Activated B cell treated with CpG ODN at 0.5 μM for 24 hours (primary cell): Measurements from ENCODE around the gene POLE3. TPM values are rescaled to one million over a fixed set of nuclear protein-coding genes. Genes with fewer than 3 reads are reported as not detected.

Experiments
- ATAC-seq: fragments of 200-7000 bp; cut with Tn5 transposase; one replicate; pipeline ENCODE4 v1.10.0; 2021; ENCODE audit warnings: low read depth, mild to moderate bottlenecking, moderate library complexity
- CTCF ChIA-PET: fragments of 350-600 bp; sonication (Branson Sonifier 250); formaldehyde crosslinking; loops from one replicate; lab custom pipeline; 2021; ENCODE audit warnings: antibody characterized with exemption; lab: Charles Lee
- POLR2A ChIA-PET: fragments of 350-600 bp; sonication (Branson Sonifier 250); formaldehyde crosslinking; loops from one replicate; lab custom pipeline; 2021; ENCODE audit warnings: antibody characterized with exemption; lab: Charles Lee
- DNase-seq: peaks from one replicate; pipeline ENCODE4 v3.0.0; 2022
- H3K27ac Mint-ChIP-seq: one replicate; pipeline ENCODE4 v1.8.0; 2020; ENCODE audit warnings: mixed read lengths
- H3K27me3 Mint-ChIP-seq: one replicate; pipeline ENCODE4 v1.8.0; 2021; ENCODE audit warnings: mixed read lengths
- H3K36me3 Mint-ChIP-seq: one replicate; pipeline ENCODE4 v1.8.0; 2021; ENCODE audit warnings: low read depth, mixed read lengths
- H3K4me1 Mint-ChIP-seq: one replicate; pipeline ENCODE4 v1.8.0; 2021; ENCODE audit warnings: mixed read lengths
- H3K4me3 Mint-ChIP-seq: one replicate; pipeline ENCODE4 v1.8.0; 2020; ENCODE audit warnings: mild to moderate bottlenecking, mixed read lengths
- H3K9me3 Mint-ChIP-seq: one replicate; pipeline ENCODE4 v1.8.0; 2020; ENCODE audit warnings: mixed read lengths
- intact Hi-C: fragments of 100-400 bp; cut with micrococcal nuclease; formaldehyde crosslinking; loops from one replicate; pipeline ENCODE4 v1.15.1; 2024
- total RNA-seq: library from RNA; stranded (reverse); gene quantifications from 2 replicates; pipeline ENCODE4 v1.2.3, GENCODE V29; 2022
- TF ChIP-seq, protein P1 (sequence below): fragments of 200-600 bp; IDR thresholded peaks from one replicate; pipeline ENCODE4 v1.8.0; 2022; ENCODE audit warnings: antibody characterized with exemption, mild to moderate bottlenecking

The POLE3 gene
- total RNA-seq, 1 donor from 2014 or later, result 48.0 TPM

DNA sequence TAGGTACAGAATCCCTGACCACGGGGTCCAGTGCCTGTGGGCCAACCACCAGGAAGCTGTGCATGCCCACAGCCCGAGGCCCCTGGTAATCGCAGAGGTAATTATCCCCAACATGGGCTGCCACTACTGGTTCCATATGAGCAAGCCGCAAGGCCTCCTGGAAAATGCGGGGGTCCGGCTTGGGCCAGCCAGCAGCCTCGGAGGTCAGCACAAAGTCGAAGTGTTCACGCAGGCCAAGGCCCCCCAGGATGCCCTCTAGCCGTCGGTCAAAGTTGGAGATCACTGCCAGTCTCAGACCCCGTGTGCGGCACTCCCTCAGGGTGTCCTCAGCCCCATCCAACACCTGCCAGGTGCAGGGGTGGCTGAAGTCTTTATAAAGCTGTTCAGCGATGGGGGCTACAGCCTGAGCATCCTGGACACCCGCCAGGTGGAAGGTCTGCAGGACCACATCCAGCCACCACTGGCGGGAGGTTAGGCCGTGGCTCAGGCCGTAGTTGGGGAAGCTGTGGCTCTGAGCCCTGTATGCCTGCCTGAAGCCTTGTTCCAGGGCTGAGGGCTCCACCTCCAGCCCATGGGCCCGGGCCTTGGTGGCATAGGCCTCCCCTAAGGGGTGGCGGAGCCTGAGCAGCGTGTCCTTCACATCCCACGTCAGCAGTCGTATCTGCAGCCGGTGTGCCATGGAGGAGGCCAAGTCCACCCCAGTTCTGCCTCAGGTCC is 36.6 kb downstream of the POLE3 start:
- no peak overlapping the region for H3K27ac Mint-ChIP-seq
- no peak for ATAC-seq
- H3K36me3 Mint-ChIP-seq, result peaks cover 28% of the 10 kb centered on the region
- H3K27me3 Mint-ChIP-seq, result no peaks in the 10 kb centered on the region
- ChIA-PET POLR2A (interaction anchor here (1.2 kb wide), 1 partner anchor 37 kb away, joined by 3 read pairs; the partner anchor contains the start of genes C9orf43 and POLE3), CTCF (no interaction called here)
- intact Hi-C loops, result no loop called here
- H3K4me3 Mint-ChIP-seq, result no peak overlapping the region
- H3K4me1 Mint-ChIP-seq, result peaks cover 18% of the 10 kb centered on the region
- no peak for DNase-seq
- H3K9me3 Mint-ChIP-seq, result no peaks in the 10 kb centered on the region
- TF ChIP-seq, protein P1, sequence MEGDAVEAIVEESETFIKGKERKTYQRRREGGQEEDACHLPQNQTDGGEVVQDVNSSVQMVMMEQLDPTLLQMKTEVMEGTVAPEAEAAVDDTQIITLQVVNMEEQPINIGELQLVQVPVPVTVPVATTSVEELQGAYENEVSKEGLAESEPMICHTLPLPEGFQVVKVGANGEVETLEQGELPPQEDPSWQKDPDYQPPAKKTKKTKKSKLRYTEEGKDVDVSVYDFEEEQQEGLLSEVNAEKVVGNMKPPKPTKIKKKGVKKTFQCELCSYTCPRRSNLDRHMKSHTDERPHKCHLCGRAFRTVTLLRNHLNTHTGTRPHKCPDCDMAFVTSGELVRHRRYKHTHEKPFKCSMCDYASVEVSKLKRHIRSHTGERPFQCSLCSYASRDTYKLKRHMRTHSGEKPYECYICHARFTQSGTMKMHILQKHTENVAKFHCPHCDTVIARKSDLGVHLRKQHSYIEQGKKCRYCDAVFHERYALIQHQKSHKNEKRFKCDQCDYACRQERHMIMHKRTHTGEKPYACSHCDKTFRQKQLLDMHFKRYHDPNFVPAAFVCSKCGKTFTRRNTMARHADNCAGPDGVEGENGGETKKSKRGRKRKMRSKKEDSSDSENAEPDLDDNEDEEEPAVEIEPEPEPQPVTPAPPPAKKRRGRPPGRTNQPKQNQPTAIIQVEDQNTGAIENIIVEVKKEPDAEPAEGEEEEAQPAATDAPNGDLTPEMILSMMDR, result no peak

DNA sequence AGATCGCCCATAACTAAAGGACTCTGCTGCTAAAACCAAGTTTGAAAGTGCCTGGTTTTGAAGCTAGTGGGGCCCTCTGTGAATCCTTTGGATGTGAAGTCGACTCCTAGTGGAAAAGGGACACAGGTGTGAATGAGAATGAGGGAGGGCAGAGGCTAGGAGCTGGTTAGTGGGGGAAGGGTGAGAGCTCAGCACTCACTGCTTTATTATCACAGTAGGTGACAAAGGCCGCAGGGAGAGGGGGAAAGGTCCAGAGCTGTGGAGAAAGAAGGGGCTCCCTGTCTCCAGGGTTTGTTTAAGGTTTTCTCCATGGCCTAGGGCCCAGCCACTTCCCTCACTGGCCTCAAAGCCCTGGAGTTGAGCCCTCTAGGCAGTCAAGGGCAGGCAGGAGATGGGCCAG is 37.2 kb downstream of the POLE3 start:
- Mint-ChIP-seq H3K36me3 (peaks cover 28% of the 10 kb centered on the region), H3K4me3 (no peak overlapping the region), H3K4me1 (peaks cover 18% of the 10 kb centered on the region), H3K27me3 (no peaks in the 10 kb centered on the region), H3K9me3 (no peaks in the 10 kb centered on the region), H3K27ac (no peak overlapping the region)
- intact Hi-C loops, result no loop called here
- ChIA-PET POLR2A (no interaction called here), CTCF (no interaction called here)
- ATAC-seq (no peak), DNase-seq (no peak)
- TF ChIP-seq, protein P1, result no peak

DNA sequence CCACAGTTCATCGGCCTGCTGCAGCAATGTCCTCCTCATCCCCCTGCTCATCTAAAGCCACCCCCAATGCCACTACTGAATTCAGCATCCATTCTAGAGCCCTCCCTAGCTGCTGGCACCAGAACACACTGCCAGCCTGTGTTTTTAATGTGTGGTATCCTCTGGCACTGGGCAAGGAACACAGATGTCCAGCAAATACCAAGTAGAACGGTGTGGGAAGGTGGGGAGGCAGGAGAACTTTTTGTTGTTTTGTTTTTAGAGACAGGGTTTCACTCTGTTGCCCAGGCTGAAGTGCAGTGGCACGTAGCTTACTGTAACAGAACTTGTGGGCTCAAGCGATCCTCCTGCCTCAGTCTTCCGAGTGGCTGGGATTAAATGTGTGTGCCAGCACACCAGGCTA is 38.4 kb downstream of the POLE3 start:
- H3K9me3 Mint-ChIP-seq, result no peaks in the 10 kb centered on the region
- H3K27ac Mint-ChIP-seq, result no peak overlapping the region
- CTCF ChIA-PET, result no interaction called here
- H3K27me3 Mint-ChIP-seq, result no peaks in the 10 kb centered on the region
- DNase-seq (no peak), ATAC-seq (no peak)
- TF ChIP-seq, protein P1, result no peak
- no peak overlapping the region for H3K4me3 Mint-ChIP-seq
- peaks cover 28% of the 10 kb centered on the region for H3K36me3 Mint-ChIP-seq
- peaks cover 18% of the 10 kb centered on the region for H3K4me1 Mint-ChIP-seq
- intact Hi-C loops, result no loop called here
- POLR2A ChIA-PET, result interaction anchor here (1.1 kb wide), 1 partner anchor 8 kb away, joined by 3 read pairs; no protein-coding TSS in a partner anchor

DNA sequence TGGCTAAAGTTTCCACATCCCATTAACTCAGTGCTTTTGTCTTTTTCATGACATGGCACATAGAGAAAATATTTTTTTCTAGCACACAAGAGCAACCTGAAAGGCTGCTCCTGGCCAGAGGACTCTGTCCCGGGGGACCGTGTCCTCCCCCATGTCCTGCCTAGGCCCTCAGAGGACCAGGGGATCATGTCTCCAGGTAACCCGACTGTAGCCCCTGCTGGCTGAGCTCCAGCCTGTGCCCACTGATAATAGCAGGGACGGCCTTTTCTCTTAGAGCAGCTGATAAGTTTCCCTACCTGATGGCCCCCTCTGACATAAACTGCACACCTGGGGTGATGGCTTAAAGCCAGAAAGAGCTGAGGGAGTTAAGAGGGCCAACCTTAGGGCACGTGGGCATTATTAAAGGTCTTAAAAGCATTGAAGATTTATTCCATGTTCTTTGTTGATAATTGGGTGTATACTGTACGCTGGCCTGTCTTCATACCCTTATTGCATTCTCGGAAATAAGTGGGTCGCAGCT is 39.6 kb downstream of the POLE3 start:
- ChIA-PET CTCF (no interaction called here), POLR2A (interaction anchor here (0.6 kb wide), 1 partner anchor 20 kb away, joined by 3 read pairs; no protein-coding TSS in a partner anchor)
- H3K4me3 Mint-ChIP-seq, result no peak overlapping the region
- H3K4me1 Mint-ChIP-seq, result peaks cover 13% of the 10 kb centered on the region
- ATAC-seq (no peak), DNase-seq (no peak)
- H3K27me3 Mint-ChIP-seq, result no peaks in the 10 kb centered on the region
- TF ChIP-seq, protein P1, result no peak
- H3K36me3 Mint-ChIP-seq, result peaks cover 26% of the 10 kb centered on the region
- intact Hi-C loops, result no loop called here
- H3K27ac Mint-ChIP-seq, result no peak overlapping the region
- H3K9me3 Mint-ChIP-seq, result no peaks in the 10 kb centered on the region

DNA sequence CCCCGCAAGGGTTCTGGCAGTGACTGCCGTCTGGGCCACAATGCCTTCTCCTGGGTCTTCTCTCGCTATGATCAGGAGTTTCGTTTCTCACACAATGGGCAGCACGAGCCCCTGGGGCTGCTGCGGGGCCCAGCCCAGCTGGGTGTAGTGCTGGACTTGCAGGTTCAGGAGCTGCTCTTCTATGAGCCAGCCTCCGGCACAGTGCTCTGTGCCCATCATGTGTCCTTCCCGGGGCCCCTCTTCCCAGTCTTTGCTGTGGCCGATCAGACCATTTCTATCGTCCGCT is 40.7 kb downstream of the POLE3 start:
- ChIA-PET CTCF (no interaction called here), POLR2A (no interaction called here)
- intact Hi-C loops, result no loop called here
- TF ChIP-seq, protein P1, result no peak
- H3K4me3 Mint-ChIP-seq, result no peak overlapping the region
- peaks cover 23% of the 10 kb centered on the region for H3K36me3 Mint-ChIP-seq
- no peaks in the 10 kb centered on the region for H3K27me3 Mint-ChIP-seq
- DNase-seq (no peak), ATAC-seq (no peak)
- no peaks in the 10 kb centered on the region for H3K9me3 Mint-ChIP-seq
- H3K27ac Mint-ChIP-seq, result no peak overlapping the region
- peaks cover 3% of the 10 kb centered on the region for H3K4me1 Mint-ChIP-seq
